Stimulated activated naive CD8-positive, alpha-beta T cell treated with anti-CD3 and anti-CD28 coated beads, Interleukin-15, Interleukin-2, amounts not matched to agents 100 ng/mL and 50 ng/mL, for 24 hours (primary cell): ENCODE measurements around the gene SPOCK2.
"Not testable (repeated sequence)": the region's sequence is repeated elsewhere in the genome, so short reads cannot be mapped to it uniquely, and the experiment has no call there.

Experiments used
- H3K27ac Mint-ChIP-seq: one replicate; pipeline ENCODE4 v1.8.0; 2021; ENCODE audit warnings: mild to moderate bottlenecking, mixed read lengths
- H3K27me3 Mint-ChIP-seq: one replicate; pipeline ENCODE4 v1.8.0; 2021; ENCODE audit warnings: mixed read lengths
- H3K36me3 Mint-ChIP-seq: one replicate; pipeline ENCODE4 v1.8.0; 2021; ENCODE audit warnings: low read depth, mixed read lengths
- H3K4me1 Mint-ChIP-seq: one replicate; pipeline ENCODE4 v1.8.0; 2021; ENCODE audit warnings: low read depth, mixed read lengths
- H3K4me3 Mint-ChIP-seq: one replicate; pipeline ENCODE4 v1.8.0; 2021; ENCODE audit warnings: mild to moderate bottlenecking, mixed read lengths
- H3K9me3 Mint-ChIP-seq: one replicate; pipeline ENCODE4 v1.8.0; 2021; ENCODE audit warnings: mixed read lengths

Gene SPOCK2

DNA sequence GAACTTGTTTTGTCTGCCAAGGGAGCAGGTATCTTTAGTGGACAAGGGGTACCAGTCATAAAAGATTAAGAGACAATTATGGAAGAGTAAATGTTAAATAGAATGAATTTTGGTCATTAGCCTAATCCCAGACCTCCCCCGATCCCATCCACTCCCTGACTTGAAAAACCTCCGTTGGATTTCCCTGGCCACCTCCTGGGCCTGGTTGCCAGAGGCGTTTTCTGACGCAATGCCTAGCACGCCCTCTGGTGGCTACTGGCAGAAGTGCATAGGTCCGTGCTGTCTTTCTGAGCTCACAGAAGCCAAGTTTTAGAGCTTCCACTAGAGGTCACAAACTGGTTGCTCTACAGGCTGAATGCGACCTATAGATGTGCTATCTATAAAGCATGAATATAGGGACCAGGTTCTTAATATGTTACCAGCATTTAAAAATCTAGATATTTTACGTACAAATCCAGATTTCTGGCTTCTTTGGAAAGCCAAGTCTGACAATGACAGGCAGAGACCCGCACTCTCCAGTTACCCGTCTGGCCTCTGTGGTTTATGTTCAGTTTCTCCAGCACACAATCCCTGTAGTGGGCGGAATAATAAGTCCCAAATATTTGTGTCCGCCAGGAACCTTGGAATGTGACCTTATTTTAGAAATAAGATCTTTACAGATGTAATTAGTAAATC, 39.8 kb downstream of the SPOCK2 start:
- no peaks in the 10 kb centered on the region for H3K36me3 Mint-ChIP-seq
- peaks cover 24% of the 10 kb centered on the region for H3K4me1 Mint-ChIP-seq
- peak overlapping the region; percentile 73 for H3K27ac Mint-ChIP-seq
- H3K4me3 Mint-ChIP-seq: no peak overlapping the region
- no peaks in the 10 kb centered on the region for H3K27me3 Mint-ChIP-seq
- no peaks in the 10 kb centered on the region for H3K9me3 Mint-ChIP-seq

DNA sequence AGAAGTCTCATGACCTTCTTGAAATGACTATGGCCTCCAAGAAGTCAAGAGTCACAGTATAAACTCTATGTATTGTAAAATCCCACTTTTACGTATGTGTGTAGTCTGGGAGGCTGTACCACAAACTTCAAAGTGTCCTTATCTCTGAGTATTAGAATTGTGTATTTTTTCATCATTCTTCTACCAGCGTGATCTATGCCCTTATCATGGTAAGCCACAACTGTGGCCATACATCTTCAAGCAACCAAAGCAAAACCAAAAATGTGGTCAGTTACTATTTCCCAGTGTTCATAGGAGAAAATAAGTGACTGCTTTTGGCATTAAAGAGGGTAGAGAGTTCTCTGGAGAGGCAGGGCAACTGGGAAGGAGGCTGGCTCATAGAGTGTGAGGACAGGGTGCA, 42.8 kb downstream of the SPOCK2 start:
- H3K36me3 Mint-ChIP-seq: no peaks in the 10 kb centered on the region
- no peak overlapping the region for H3K27ac Mint-ChIP-seq
- peaks cover 20% of the 10 kb centered on the region for H3K4me1 Mint-ChIP-seq
- H3K4me3 Mint-ChIP-seq: no peak overlapping the region
- no peaks in the 10 kb centered on the region for H3K27me3 Mint-ChIP-seq
- H3K9me3 Mint-ChIP-seq: no peaks in the 10 kb centered on the region

DNA sequence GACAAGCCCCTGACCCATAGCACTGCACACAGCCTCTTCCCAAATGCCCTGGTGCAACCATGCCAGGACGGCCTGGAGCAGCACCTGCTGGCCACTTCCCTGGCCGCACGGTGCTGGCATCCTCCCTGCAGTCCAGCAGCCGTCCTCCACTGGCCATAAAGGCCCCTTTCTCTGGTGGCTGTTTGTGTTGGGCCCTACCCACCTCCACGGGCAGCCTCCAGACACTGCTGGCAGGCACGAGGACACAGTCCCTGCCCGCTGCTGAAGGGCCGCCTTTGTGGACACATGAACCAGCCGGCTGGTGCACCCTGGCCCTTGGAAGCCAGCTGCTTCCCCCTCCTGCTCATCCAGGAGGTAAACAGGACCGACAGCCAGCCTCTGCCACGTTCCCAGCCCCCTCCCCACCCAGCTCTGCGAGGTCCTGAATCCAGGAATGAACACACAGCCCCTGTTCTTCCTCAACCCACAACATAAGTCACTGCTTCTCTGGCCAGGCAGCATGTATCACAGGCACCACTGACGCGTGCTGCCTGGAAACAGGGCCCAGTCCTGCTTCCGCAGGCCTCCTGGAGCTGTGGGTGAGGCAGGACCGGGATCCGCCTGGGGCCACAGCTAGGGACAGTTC, 43.8 kb downstream of the SPOCK2 start:
- H3K36me3 Mint-ChIP-seq: no peaks in the 10 kb centered on the region
- H3K4me3 Mint-ChIP-seq: no peak overlapping the region
- H3K27me3 Mint-ChIP-seq: no peaks in the 10 kb centered on the region
- no peak overlapping the region for H3K27ac Mint-ChIP-seq
- H3K4me1 Mint-ChIP-seq: peaks cover 10% of the 10 kb centered on the region
- H3K9me3 Mint-ChIP-seq: no peaks in the 10 kb centered on the region

DNA sequence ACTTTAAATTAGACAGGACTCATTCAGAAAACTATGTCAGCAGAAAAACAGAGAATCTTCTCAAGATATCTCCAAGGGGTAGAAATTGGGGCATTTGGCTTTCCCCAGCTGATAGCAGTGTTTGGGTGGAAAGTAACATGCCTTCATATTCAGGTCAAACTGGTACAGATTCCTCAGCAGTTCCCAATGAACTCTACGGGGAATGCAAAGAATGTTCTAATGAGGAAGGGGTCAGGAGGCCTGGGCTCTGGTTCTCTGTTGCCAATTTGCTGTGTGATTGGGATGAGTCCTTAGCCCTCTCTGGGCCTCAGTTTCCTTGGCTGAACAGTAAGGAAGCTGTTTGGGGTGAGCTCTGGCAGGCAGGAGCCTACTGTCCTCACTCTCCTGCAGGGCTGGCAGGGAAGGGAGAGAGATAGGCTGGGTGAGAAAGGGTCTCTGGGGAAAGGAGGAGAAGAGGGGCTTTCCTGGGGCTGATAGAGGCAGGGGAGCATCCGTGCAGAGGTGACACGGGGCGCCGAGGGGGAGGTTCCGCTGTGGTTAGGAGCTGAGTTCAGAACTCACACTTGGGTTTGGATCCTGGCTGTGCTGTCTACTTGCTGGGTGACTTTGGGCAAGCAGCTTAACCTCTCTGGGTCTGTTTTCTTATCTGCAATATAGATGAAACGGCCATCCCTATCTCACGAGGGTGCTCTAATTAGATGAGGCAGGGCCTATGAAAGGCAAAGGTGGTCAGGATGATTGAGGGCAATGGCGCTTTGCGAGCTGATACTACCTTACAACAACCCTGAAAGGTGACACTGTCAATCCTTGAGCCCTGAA, 45.1 kb downstream of the SPOCK2 start:
- Mint-ChIP-seq H3K4me1 (peaks cover under 1% of the 10 kb centered on the region), H3K27me3 (no peaks in the 10 kb centered on the region), H3K4me3 (no peak overlapping the region), H3K36me3 (no peaks in the 10 kb centered on the region), H3K27ac (peak overlapping the region; percentile 4), H3K9me3 (no peaks in the 10 kb centered on the region)

DNA sequence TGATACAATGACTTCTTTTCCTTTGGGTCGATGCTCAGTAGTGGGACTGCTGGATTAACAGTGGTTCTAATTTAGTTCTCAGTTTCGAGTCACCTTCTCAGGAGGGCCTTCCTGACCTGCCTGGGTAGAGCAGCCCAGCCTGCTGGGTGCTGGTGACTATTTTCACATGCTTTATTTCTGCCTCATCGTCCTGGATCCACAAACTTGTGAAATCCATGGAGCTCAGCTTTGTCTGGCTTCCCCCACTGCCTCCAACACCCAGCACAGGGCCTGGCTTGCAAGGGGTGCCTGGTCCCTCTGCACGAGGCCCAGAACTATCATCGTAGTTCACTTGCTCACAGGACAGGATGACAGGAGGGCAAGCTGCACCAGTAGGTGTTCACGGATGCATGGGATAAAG, 46.9 kb downstream of the SPOCK2 start:
- Mint-ChIP-seq H3K27me3 (no peaks in the 10 kb centered on the region), H3K36me3 (no peaks in the 10 kb centered on the region), H3K27ac (no peak overlapping the region), H3K4me1 (no peaks in the 10 kb centered on the region), H3K4me3 (no peak overlapping the region), H3K9me3 (no peaks in the 10 kb centered on the region)

DNA sequence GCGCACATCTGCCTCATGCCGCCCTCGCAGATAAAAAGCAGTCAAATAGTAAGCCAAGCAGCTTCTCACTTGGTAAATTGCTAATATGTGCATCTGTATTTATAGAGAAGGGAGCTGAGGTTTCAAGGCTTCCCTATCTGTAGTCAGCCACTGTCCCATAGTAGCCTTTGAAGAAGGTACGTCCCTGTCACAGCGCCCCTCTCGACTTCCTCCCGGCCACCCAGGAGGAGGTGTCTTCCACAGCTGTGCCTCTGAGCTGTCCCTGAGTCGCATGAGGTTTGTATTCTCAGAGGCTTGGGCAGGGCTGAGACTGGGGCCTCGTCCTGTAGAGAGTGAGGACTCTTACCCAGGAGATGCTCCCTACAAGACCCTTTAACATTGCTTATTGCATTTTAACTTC, 49.0 kb downstream of the SPOCK2 start:
- Mint-ChIP-seq H3K27me3 (no peaks in the 10 kb centered on the region), H3K36me3 (no peaks in the 10 kb centered on the region), H3K4me1 (no peaks in the 10 kb centered on the region), H3K9me3 (no peaks in the 10 kb centered on the region), H3K4me3 (no peak overlapping the region), H3K27ac (no peak overlapping the region)

DNA sequence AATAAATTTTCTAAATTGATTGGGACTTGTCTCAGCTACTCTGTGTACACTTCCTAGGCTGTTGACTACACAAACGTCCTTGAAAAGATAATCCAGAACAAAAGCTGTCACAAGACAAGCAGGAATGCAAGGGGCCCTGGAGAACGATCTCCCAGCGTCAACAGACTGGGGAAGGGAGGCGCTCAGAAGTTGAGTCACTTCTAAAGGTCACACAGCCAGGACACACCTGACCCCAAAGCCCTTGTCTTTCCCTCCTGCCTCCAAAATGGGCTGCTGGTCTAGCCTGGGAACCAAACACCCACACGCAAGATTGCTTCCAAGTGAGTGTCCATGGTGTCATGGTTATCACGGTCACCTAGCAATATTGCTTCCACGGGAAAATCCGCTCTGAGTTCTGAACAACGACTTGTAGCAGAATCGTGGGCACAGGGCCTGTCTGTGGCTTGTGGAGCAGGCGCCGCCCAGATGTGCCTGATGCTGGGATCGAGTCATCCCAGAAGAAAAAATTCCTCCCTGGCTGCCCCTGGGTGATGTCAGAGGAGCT, 49.8 kb downstream of the SPOCK2 start:
- H3K9me3 Mint-ChIP-seq: no peaks in the 10 kb centered on the region
- no peaks in the 10 kb centered on the region for H3K36me3 Mint-ChIP-seq
- no peak overlapping the region for H3K27ac Mint-ChIP-seq
- H3K4me3 Mint-ChIP-seq: no peak overlapping the region
- no peaks in the 10 kb centered on the region for H3K27me3 Mint-ChIP-seq
- H3K4me1 Mint-ChIP-seq: no peaks in the 10 kb centered on the region

DNA sequence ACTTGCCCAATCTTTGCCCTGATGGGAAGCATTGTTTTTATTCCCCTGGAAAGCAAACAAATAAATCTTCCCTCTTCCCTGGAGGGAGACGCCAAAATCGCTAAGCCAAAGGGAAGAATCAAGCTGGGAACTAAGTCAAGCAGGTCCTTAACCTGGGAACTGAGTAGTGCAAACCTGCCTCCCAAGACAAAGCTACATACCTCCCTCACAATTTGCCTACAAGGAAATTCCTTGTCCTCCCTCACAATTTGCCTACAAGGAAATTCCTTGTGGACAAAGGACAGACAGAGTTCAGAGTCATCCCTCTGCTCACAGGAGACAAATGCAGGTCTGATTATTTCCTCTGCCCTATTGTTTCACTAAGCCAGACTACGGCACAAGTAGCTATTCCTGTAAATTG, 50.5 kb downstream of the SPOCK2 start:
- Mint-ChIP-seq H3K4me3 (no peak overlapping the region), H3K4me1 (no peaks in the 10 kb centered on the region), H3K27me3 (no peaks in the 10 kb centered on the region), H3K27ac (no peak overlapping the region), H3K9me3 (no peaks in the 10 kb centered on the region), H3K36me3 (no peaks in the 10 kb centered on the region)

DNA sequence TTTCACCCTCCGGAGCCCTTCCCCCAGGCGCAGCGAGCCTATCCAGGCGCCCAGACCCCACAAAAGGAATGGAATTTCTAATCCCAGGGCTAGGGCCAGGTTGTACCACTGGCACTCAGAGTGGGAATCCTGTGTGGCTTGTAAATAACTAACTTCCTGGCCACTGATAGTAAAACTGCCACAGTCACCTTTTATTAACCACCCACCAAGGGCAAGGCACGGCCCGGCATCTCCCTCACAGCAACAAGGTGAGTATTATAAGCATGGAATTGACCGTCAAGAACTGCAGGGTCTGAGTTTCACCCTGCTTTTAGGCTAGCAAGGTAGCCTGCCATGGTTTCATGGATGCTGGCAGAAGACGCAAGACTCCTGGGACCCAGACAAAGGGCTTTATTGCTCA, 51.1 kb downstream of the SPOCK2 start:
- no peaks in the 10 kb centered on the region for H3K4me1 Mint-ChIP-seq
- no peak overlapping the region for H3K27ac Mint-ChIP-seq
- H3K27me3 Mint-ChIP-seq: no peaks in the 10 kb centered on the region
- no peak overlapping the region for H3K4me3 Mint-ChIP-seq
- no peaks in the 10 kb centered on the region for H3K36me3 Mint-ChIP-seq
- no peaks in the 10 kb centered on the region for H3K9me3 Mint-ChIP-seq

DNA sequence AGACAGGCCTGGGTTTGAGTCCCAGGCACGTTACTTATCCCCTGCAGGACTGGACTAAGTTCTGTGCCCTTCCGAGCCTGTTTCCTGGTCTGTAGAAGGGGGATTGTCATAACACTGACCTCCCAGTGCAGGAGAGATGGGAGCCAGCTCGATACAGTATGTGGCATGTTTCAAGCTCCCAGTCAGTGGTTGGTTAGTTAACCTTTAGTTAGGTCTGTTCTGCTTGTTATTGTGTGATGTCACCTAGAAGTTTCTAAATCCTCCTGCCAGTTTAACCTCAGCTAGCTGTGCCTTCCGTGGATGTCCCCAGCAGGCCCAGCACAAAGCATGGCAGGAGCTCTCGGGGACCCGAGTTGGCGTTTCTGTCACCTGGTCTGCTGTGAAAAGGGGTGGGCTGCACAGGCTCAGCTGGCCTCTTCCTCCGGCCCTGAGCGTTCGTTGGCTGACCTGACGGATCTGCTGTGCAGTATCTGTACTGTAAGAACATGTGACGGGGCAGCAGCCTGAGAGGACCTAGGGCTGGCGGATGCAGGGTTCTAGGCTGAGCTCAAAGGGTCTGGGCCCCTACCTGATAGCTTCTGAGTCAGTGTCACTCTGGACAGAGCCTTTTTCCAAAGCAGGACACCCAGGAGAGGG, 53.0 kb downstream of the SPOCK2 start:
- Mint-ChIP-seq H3K4me3 (no peak overlapping the region), H3K27ac (no peak overlapping the region), H3K4me1 (no peaks in the 10 kb centered on the region), H3K9me3 (no peaks in the 10 kb centered on the region), H3K27me3 (peaks cover 5% of the 10 kb centered on the region), H3K36me3 (no peaks in the 10 kb centered on the region)

DNA sequence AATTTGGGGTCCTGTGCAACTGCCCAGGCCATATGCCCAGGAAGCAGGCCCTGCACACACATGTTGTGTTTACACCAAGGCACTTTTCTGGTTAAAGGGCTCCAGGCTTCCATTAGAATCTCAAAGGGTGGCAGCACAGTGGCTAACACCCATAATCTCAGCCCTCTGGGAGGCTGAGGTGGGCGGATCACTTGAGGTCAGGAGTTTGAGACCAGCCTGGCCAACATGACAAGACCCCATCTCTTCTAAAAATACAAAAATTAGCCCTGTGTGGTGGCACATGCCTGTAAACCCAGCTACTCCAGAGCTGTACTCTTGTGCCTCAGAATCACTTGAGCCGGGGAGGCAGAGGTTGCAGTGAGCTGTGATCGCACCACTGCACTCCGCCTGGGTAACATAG, 53.6 kb downstream of the SPOCK2 start:
- Mint-ChIP-seq H3K36me3 (no peaks in the 10 kb centered on the region), H3K27me3 (peaks cover 5% of the 10 kb centered on the region), H3K27ac (no peak overlapping the region), H3K4me1 (no peaks in the 10 kb centered on the region), H3K9me3 (no peaks in the 10 kb centered on the region), H3K4me3 (no peak overlapping the region)

DNA sequence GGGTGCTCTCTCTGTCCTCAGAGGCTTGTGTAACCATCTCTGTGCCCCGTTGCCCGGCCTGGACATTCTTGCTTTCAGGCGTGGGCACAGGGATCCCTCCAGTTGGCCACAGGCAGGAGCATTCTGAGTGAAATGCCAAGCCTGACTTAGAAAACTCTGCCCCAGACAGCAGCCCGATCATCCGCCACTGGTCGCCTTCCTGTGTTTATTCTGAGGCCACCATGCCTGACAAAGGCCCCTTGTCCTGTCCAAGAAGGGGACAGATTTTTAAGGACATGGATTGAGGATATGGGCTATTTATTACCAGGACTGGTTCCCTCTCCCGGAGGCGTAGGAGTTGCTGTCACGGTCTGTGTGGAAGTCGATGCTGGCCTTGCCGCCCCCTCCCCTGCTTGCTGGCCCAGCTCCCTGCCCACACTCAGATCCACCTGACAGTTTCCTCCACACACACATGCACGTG, 54.3 kb downstream of the SPOCK2 start:
- Mint-ChIP-seq H3K27me3 (peaks cover 5% of the 10 kb centered on the region), H3K9me3 (no peaks in the 10 kb centered on the region), H3K4me1 (no peaks in the 10 kb centered on the region), H3K36me3 (no peaks in the 10 kb centered on the region), H3K27ac (no peak overlapping the region), H3K4me3 (no peak overlapping the region)

DNA sequence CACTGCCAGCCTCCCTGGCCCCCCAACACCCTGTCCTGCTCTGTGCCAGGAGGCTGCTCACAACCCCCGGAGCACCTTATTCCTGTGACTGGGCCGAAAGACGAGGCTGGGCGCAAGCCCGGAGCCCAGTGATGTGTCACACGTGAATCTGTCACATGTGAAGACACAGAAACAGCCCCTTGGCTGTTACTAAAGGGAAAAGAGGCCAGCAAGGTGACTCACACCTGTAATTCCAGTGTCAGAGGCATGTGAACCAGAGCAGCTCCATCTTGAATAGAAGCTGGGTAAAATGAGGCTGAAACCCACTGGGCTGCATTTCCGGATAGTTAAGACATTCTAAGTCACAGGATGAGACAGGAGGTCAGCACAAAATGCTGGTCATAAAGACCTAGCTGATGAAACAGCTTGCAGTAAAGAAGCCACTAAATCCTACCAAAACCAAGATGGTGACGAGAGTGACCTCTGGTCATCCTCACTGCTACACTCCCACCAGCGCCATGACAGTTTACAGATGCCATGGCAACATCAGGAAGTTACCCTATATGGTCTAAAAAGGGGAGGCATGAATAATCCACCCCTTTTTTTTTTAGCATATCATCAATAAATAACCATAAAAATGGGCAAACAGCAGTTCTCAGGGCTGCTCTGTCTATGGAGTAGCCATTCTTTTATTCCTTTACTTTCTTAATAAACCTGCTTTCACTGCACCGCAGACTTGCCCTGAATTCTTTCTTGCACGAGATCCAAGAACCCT, 55.8 kb downstream of the SPOCK2 start:
- H3K4me3 Mint-ChIP-seq, H3K4me1 Mint-ChIP-seq, H3K27ac Mint-ChIP-seq, H3K36me3 Mint-ChIP-seq, H3K9me3 Mint-ChIP-seq, H3K27me3 Mint-ChIP-seq: not testable (repeated sequence)

DNA sequence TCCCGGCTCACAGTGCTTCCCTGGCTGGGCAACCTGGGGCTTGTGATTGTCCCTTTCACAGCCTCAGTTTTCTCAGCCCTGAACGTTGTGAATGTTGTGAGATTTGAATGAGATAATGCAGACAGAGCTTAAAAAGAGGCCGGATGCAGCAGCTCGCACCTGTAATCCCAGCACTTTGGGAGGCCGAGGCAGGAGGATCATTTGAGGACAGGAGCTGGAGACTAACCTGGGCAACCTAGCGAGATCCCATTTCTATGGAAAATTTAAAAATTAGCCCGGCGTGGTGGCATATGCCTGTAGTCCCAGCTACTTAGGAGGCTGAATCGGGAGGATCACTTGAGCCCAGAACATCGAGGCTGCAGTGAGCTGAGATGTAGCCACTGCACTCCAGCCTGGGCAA, 56.6 kb downstream of the SPOCK2 start:
- no peak overlapping the region for H3K4me3 Mint-ChIP-seq
- peaks cover 5% of the 10 kb centered on the region for H3K27me3 Mint-ChIP-seq
- H3K9me3 Mint-ChIP-seq: no peaks in the 10 kb centered on the region
- H3K36me3 Mint-ChIP-seq: no peaks in the 10 kb centered on the region
- peaks cover 13% of the 10 kb centered on the region for H3K4me1 Mint-ChIP-seq
- no peak overlapping the region for H3K27ac Mint-ChIP-seq
